Lower leg skin (tissue), 3 donors: ENCODE measurements around the gene RHOF.

Source experiments
- CTCF ChIP-seq, 3 donors: fragments of 450-650 bp; IDR thresholded peaks; one replicate each; pipeline ENCODE4 v1.5.1; 2016; ENCODE audit warnings: antibody characterized with exemption in 3 of 3, mild to moderate bottlenecking in 3 of 3, moderate library complexity in 2 of 3
- POLR2A ChIP-seq, 2 donors: fragments of 450-650 bp; IDR thresholded peaks; one replicate each; pipeline ENCODE4 v1.6.1; 2016 to 2017; ENCODE audit warnings: antibody characterized with exemption in 2 of 2, mild to moderate bottlenecking in 1 of 2, moderate library complexity in 1 of 2

GRCh38 chr12:121807642-121808347, 14.3 kb upstream of the RHOF start:
- no peak for TF ChIP-seq CTCF (IDR thresholded peaks at IDR 0.05)
- no peak for TF ChIP-seq POLR2A (IDR thresholded peaks at IDR 0.05)
